NCI-H2081 (cell line): ENCODE data around the gene ZNF296.

Experiments
- DNase-seq, 2 experiments: peaks; one replicate each; lab custom pipeline; 2025; lab: John Stamatoyannopoulos, UW

ZNF296 gene

GRCh38 chr19:45087531-45087930 is 11.3 kb upstream of the ZNF296 start:
- no peak for DNase-seq

GRCh38 chr19:45086480-45086879 is 10.2 kb upstream of the ZNF296 start:
- no peak for DNase-seq

- no peak for DNase-seq
Observed at GRCh38 chr19:45082170-45082569, 5.9 kb upstream of the ZNF296 start.

- DNase-seq: no peak
Observed at GRCh38 chr19:45079911-45080370, 3.7 kb upstream of the ZNF296 start.

GRCh38 chr19:45079063-45079910 is 3.0 kb upstream of the ZNF296 start, which contains the start of gene GEMIN7:
TSS of gene GEMIN7 (plus strand) at chr19:45079260. CDS start at chr19:45090115, 10,855 bp downstream.
- DNase-seq: peak; percentile 79 to 80

GRCh38 chr19:45078390-45079062 is 2.2 kb upstream of the ZNF296 start:
- DNase-seq: no peak

- DNase-seq: no peak
Observed at GRCh38 chr19:45076851-45077730, 813 bp upstream of the ZNF296 start.

- DNase-seq: peak; percentile 35 to 62
Observed at GRCh38 chr19:45075301-45076028, 813 bp downstream of the ZNF296 start.

- DNase-seq: no peak
Observed at GRCh38 chr19:45074744-45075300, 1.5 kb downstream of the ZNF296 start.

- DNase-seq: no peak
Observed at GRCh38 chr19:45071969-45072790, 4.1 kb downstream of the ZNF296 start.

- DNase-seq: no peak
Observed at GRCh38 chr19:45071545-45071938, 4.7 kb downstream of the ZNF296 start.

- DNase-seq: no peak
Observed at GRCh38 chr19:45070861-45071544, 5.3 kb downstream of the ZNF296 start.

- no peak for DNase-seq
Observed at GRCh38 chr19:45070214-45070613, 6.1 kb downstream of the ZNF296 start.

GRCh38 chr19:45069056-45069455 is 7.2 kb downstream of the ZNF296 start:
- no peak for DNase-seq

- no peak for DNase-seq
Observed at GRCh38 chr19:45068041-45068440, 8.2 kb downstream of the ZNF296 start.

GRCh38 chr19:45066921-45067661 is 9.2 kb downstream of the ZNF296 start:
- no peak for DNase-seq

GRCh38 chr19:45063851-45064801 is 12.2 kb downstream of the ZNF296 start:
- DNase-seq: no peak

- no peak for DNase-seq
Observed at GRCh38 chr19:45061965-45062364, 14.3 kb downstream of the ZNF296 start.
